Measurements from ENCODE around the gene TMEM140. TPM values are rescaled to one million over a fixed set of nuclear protein-coding genes. Genes with fewer than 3 reads are reported as not detected.

TMEM140 gene
- total RNA-seq, 1 donor from 2014 or later = 26.9 TPM

DNA sequence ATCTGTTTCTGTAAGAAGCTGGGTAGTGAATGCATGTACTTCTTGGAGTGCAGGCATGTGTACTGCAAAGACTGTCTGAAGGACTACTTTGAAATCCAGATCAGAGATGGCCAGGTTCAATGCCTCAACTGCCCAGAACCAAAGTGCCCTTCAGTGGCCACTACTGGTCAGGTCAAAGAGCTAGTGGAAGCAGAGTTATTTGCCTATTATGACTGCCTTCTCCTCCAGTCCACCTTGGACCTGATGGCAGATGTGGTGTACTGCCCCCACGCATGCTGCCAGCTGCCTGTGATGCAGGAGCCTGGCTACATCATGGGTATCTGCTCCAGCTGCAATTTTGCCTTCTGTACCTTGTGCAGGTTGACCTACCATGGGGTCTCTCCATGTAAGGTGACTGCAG, 18.9 kb upstream of the TMEM140 start:
- Histone ChIP-seq H3K36me3 (no peaks in the 10 kb centered on the region), H3K27ac (no peak overlapping the region), H3K4me1 (no peaks in the 10 kb centered on the region), H3K4me3 (no peak overlapping the region), H3K27me3 (no peaks in the 10 kb centered on the region), H3K9me3 (peaks cover 0 to 9% of the 10 kb centered on the region in 2 donors)
- TF ChIP-seq, protein P1, sequence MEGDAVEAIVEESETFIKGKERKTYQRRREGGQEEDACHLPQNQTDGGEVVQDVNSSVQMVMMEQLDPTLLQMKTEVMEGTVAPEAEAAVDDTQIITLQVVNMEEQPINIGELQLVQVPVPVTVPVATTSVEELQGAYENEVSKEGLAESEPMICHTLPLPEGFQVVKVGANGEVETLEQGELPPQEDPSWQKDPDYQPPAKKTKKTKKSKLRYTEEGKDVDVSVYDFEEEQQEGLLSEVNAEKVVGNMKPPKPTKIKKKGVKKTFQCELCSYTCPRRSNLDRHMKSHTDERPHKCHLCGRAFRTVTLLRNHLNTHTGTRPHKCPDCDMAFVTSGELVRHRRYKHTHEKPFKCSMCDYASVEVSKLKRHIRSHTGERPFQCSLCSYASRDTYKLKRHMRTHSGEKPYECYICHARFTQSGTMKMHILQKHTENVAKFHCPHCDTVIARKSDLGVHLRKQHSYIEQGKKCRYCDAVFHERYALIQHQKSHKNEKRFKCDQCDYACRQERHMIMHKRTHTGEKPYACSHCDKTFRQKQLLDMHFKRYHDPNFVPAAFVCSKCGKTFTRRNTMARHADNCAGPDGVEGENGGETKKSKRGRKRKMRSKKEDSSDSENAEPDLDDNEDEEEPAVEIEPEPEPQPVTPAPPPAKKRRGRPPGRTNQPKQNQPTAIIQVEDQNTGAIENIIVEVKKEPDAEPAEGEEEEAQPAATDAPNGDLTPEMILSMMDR (IDR thresholded peaks at IDR 0.05) = no peak
- intact Hi-C loops (cut with DNase I) = no loop called here
- no peak for DNase-seq (ENCODE audit: low spot score in 2 of 2)

DNA sequence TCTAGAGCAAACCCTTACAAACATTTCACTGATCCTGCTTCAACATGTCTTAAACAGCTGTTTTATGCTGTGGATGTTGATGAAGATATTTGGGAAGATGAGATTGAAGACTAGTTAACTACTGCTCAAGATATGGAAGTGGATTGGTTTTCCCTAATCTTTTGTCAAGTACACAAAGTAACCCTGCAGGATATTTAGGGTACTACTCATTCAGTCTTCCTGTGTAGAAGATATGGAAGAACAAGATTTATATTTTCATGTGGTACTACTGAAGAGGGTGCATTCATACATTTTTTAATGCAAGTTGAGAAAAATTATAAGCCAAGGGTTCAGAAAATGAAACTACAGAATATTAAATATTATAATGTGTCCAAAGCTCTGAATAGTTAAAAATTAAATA, 18.3 kb upstream of the TMEM140 start:
- no peak for DNase-seq (ENCODE audit: low spot score in 2 of 2)
- no peak overlapping the region for H3K4me3 ChIP-seq
- no peaks in the 10 kb centered on the region for H3K36me3 ChIP-seq
- no peak overlapping the region for H3K27ac ChIP-seq
- intact Hi-C loops (cut with DNase I) = no loop called here
- H3K4me1 ChIP-seq = no peaks in the 10 kb centered on the region
- no peaks in the 10 kb centered on the region for H3K27me3 ChIP-seq
- peaks cover 0 to 9% of the 10 kb centered on the region in 2 donors for H3K9me3 ChIP-seq
- TF ChIP-seq, protein P1 (IDR thresholded peaks at IDR 0.05) = no peak

DNA sequence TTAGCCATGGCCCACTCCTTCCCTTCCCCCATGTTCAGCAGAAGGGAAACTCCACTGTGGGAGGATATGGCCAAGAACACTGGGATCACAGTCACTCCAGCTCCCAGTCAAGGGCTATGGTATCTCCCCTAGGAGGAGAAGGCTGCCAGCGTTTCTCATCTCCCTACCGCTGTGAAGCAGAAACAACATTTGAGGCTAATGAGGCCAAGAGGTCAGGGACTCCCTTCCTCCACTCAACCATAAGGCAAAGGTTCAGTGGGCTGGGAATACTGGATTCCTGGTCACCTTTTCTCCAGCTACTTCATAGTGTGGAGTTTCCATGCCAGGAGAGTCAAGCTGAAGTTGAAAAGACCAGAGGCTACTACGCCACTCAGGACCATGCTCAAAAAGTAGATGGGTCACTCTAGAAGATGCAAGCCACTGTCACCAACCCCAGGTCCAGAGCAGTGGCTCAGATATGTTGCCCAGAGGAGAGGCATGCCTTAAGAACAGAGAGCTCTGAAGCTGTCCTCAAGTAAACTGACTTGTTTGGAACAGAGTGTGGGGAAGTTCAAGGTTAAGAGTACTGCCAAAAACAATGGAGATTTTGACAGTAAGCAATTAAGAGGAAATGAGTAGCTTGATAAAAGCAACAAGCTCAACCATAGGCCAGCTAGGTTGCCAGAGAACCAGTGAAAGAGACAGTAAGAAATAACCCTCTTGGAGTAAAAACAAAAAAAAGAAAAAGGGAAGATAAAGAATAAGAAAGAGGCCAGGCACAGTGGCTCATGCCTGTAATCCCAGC, 3.8 kb upstream of the TMEM140 start:
- no peaks in the 10 kb centered on the region for H3K27me3 ChIP-seq
- intact Hi-C loops (cut with DNase I) = no loop called here
- H3K27ac ChIP-seq = peak overlapping the region; percentile 8 to 26
- no peaks in the 10 kb centered on the region for H3K36me3 ChIP-seq
- H3K4me3 ChIP-seq = no peak overlapping the region
- TF ChIP-seq, protein P1 (IDR thresholded peaks at IDR 0.05) = no peak
- DNase-seq (ENCODE audit: low spot score in 2 of 2) = no peak
- H3K4me1 ChIP-seq = peaks cover 4 to 9% of the 10 kb centered on the region in 2 donors
- no peaks in the 10 kb centered on the region for H3K9me3 ChIP-seq

DNA sequence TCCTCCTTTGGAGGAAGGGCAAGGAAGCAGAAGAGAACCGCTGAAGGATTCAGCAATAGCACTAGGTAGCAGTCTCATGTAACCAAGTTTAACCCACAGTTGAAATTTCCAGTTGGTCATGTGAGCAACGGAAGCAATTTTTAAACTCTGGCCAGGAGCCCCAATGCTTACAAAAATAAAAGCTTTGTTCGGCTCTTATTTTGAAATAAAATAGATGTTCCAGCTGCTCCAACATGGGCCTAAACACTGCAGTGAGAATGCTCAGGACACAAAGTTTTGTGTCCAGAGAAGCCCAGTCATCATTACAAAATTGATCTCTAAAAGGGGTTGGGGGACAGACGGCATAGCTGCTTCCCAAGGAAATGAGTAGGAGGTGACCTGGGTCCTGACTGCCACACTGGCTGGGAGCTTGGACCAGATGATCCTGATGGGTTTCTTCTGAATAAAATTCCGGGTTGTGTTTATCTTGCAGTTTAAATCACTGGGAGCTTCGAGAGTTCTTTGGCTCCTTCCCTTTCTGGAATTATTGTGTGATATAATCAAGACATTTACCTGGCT, 452 bp upstream of the TMEM140 start:
- H3K4me1 ChIP-seq = peaks cover 4 to 24% of the 10 kb centered on the region in 2 donors
- peak overlapping the region; percentile 63 to 65 for H3K4me3 ChIP-seq
- peak overlapping the region; percentile 94 for H3K27ac ChIP-seq
- no peaks in the 10 kb centered on the region for H3K36me3 ChIP-seq
- DNase-seq (ENCODE audit: low spot score in 2 of 2) = no peak
- intact Hi-C loops (cut with DNase I) = loop anchor here (1.0 to 5.0 kb wide), 3 partner anchors 23 to 160 kb away; partner anchors contain the start of genes AGBL3, CYREN and WDR91
- H3K27me3 ChIP-seq = no peaks in the 10 kb centered on the region
- H3K9me3 ChIP-seq = no peaks in the 10 kb centered on the region
- TF ChIP-seq, protein P1 (IDR thresholded peaks at IDR 0.05) = no peak

GRCh38 chr7:135150072-135150782, 2.4 kb downstream of the TMEM140 start:
- TF ChIP-seq, protein P1 (IDR thresholded peaks at IDR 0.05) = no peak
- intact Hi-C loops (cut with DNase I) = no loop called here
- Histone ChIP-seq H3K9me3 (peaks cover 0 to 3% of the 10 kb centered on the region in 2 donors), H3K4me3 (peak overlapping the region; percentile 63 to 65), H3K27ac (peak overlapping the region; percentile 66 to 94), H3K36me3 (no peaks in the 10 kb centered on the region), H3K4me1 (peaks cover 4 to 24% of the 10 kb centered on the region in 2 donors), H3K27me3 (no peaks in the 10 kb centered on the region)
- DNase-seq (ENCODE audit: low spot score in 2 of 2) = no peak
